Activated CD4-positive, alpha-beta T cell treated with anti-CD3 and anti-CD28 coated beads, Interleukin-2, Interleukin-6, amounts not matched to agents 100 ng/mL and 50 ng/mL, durations not matched to agents 16 hours and 8 hours (primary cell): ENCODE results near the gene GRK5.

Source experiments
- DNase-seq: peaks from one replicate; pipeline ENCODE4 v3.0.0-alpha.2; 2020

The GRK5 gene

GRCh38 chr10:119469325-119469707 is 261.9 kb downstream of the GRK5 start:
- no peak for DNase-seq

GRCh38 chr10:119469846-119470245 is 262.5 kb downstream of the GRK5 start:
- DNase-seq, result no peak

GRCh38 chr10:119470920-119471702 is 263.7 kb downstream of the GRK5 start:
- DNase-seq, result no peak

DNA sequence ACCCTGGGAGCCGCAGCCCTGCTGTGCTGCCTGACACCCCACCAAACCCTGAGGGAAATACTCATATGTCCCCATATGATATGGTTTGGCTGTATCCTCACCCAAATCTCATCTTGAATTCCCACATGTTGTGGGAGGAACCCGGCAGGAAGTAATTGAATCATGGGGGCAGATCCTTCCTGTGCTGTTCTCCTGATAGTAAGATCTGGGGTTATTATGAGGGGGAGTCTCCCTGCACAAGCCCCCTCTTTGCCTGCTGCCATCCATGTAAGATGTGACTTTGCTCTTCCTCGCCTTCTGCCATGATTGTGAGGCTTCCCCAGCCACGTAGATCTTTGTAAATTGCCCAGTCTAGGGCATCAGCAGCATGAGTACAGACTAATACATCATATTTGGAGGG is 266.4 kb downstream of the GRK5 start:
- no peak for DNase-seq

DNA sequence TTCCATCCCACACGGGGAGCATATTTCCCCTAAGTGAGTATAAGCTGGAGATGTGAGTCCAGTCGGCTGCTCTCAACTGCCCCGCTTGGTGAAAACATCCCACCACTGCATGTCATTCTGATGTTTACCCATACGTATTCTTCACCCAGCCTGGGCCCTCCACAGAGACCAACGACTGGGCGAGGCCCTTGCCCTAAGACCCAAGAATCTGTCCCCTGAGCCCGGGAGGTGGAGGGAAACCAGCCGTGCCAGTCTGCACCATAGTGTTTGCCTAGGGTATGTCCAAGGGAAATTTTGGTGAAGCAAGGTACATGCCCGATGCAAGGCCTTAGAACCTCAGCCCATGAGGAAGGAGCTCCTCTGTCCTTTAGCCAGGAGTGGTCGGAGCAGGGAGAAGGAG is 267.2 kb downstream of the GRK5 start:
- DNase-seq, result no peak

DNA sequence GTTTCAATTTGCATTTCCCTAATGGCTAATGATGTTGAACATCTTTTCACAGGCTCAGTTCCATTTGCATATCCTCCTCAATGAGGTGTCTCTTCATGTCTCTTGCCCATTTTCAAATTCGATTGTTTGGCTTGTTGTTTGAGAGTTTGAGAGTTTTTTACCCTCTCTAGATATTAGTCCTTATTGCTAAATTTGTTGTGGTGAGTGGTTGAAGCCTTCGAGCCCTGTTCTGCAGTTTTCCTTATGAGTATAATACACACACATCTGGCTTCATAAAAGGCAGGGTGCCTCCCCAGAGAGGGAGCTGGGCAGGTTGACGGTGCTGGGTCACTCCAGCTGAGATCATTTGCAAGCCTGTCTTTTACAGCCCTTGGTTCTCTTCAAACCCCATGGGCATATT is 270.1 kb downstream of the GRK5 start:
- no peak for DNase-seq

DNA sequence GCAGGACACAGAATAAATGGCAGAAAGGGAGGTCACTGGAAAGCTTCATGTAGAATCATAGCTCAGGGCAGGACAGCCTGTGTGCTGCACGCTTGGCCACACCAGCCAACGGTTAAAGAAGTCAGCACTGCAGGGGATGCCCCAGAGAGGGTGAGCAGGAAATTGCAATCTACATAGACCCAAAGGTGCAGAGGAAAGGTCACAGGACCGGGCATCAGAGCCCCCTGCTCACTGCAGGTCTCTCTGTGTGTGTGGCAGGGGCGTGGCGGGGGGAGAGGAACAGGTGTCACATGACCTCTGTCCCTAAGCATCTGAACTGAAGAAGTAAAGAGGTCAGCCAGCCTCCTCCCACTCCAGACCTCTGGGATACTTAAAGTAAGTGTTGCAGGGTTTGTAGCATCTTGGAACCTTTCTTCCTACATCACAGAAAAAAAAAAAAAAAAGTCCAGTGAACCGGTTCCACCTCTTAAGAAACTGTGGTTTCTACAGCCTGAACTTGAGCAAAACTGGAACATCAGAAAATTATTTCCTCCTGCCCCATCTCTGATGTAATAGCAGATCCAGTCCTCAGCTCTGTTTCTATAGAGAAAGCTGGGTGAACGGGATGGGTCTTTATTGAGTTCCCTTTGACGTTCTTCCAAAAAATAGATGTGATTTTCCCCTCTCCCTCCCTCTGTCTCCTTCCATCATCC is 270.9 kb downstream of the GRK5 start:
- peak; percentile 59 for DNase-seq

- DNase-seq, result no peak
Observed at GRCh38 chr10:119478811-119479341, 271.5 kb downstream of the GRK5 start.

GRCh38 chr10:119479532-119479931 is 272.2 kb downstream of the GRK5 start:
- no peak for DNase-seq

DNA sequence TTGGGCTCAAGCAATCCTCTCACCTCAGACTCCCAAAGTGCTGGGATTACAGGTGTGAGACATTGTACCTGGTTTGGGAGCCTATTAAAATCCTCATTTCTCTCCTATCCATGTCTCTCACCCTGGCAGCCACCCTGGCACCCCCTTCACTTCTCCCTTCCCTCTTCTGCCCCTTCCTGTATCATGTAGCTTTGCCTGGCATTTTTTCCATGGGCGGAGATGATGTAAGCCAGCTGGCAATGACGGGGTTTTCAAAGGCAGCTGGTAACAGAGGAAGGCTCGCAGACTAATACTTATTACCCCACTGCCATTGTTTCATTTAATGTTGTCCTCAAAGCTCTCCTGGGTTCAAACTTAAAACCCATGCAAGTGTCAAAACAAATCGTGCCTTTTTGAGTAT is 273.3 kb downstream of the GRK5 start:
- DNase-seq, result no peak

DNA sequence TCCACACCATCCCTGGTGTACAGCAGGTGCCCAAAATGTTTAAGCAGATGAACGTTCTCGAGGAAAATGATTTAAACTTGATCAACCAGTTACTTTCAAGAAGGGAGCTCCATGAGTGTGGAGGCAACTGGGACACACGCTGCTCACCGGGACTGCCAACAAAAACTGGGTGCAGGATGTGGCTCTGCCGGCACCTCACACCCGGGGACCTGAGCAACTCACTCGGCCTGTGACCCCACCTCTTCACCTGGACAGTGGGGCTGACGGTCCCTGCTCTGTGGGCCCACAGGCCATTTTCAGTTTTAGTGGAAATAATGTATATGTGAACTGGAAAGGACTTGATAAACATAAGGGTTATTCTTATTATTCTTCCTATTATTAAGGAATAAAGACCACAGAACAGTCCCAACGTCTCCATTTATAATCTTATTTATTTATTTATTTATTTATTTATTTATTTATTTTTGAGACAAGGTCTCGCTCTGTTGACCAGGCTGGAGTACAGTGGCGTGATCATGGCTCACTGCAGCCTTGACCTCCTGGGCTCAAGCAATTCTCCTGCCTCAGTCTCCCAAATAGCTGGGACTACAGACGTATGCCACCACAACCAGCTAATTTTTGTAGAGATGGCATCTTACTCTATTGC is 274.5 kb downstream of the GRK5 start:
- DNase-seq, result no peak

- DNase-seq, result no peak
Observed at GRCh38 chr10:119483001-119483400, 275.6 kb downstream of the GRK5 start.

GRCh38 chr10:119483839-119484238 is 276.5 kb downstream of the GRK5 start:
- no peak for DNase-seq

GRCh38 chr10:119488675-119489074 is 281.3 kb downstream of the GRK5 start:
- no peak for DNase-seq

DNA sequence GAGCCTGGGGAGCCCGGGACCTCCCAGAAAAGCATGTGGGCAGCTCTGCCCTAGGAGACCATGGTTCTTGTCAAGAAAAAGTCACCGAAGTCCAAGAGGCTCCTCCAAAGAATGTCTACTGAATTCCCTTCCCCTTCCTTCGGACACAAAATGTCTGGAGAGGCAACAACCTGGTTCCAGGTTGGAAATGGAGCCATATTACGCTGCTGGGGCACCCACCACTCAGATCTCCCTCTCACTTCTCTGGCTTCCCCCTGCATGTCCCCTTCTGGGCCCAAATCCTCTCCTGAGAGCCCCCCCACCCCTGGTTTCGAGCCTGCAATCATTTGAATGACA is 282.6 kb downstream of the GRK5 start:
- no peak for DNase-seq

DNA sequence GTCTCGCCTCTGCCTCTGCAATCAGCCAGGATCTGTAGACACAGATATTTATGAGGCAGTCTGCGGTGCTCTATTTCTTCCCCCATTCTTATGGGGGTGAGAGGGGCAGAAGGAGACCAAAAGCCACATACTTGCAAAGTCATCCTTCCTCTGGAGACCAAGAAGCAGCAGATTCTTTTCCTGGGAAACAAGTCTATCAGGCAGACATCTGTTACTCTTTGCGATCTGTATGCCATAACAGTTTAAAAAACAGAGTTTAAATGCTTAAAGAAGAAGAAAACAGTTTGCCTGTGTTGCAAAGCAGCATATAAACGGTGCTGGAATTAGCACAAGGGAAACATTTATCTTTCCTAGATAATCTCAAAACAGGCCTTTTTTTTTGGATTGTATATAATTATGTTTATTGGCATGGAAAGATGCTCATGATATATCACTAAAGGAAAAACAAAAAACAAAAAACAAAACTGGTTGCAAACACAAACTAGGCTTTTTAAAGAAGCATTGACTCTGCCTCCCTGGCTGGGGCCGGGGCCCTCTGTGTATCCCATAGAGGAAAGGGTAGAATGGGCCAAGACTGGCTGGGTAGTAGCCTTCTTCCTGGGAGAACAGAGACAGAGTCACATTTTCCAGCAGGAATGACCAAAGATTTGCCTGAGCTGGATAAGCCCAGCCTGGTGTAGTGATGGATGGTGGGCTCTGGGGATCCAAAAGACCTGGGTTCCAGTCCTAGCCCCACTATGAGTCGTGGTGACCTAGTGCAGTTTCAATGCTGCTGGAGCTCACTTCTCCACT is 284.8 kb downstream of the GRK5 start:
- DNase-seq, result no peak

GRCh38 chr10:119493155-119493554 is 285.8 kb downstream of the GRK5 start:
- peak; percentile 21 for DNase-seq

- DNase-seq, result no peak
Observed at GRCh38 chr10:119494236-119495020, 287.1 kb downstream of the GRK5 start.

GRCh38 chr10:119495021-119495505 is 287.7 kb downstream of the GRK5 start:
- no peak for DNase-seq

GRCh38 chr10:119495545-119495944 is 288.2 kb downstream of the GRK5 start:
- DNase-seq, result no peak

DNA sequence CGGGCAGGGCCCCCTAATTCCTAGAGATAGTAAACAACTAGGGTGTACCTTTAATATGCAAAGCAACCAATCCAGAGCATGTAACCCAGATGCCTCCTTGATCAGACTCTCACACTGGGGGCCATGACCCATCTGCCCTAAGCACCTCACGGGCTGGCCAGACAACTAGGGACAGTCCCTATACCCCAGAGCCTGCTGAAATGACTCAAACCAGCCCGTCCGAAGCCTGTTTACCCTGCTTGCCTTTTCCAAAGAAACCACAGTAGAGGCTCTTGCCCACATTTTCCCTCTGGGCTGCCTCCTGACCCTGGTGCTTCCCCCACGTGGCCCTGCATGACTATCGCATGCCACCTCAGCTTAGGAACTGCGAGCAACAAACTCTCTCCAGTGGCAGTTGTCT is 288.9 kb downstream of the GRK5 start:
- DNase-seq, result peak; percentile 58

- no peak for DNase-seq
Observed at GRCh38 chr10:119497243-119497642, 289.9 kb downstream of the GRK5 start.
